Panc1 (cell line): ENCODE measurements around the gene RAB11FIP3.

Experiments used
- POLR2AphosphoS5 ChIP-seq: IDR thresholded peaks from 2 replicates; pipeline ENCODE4 v1.6.1; 2012; ENCODE audit warnings: mild to moderate bottlenecking, low read depth, low read length, moderate library complexity
- SIN3A ChIP-seq: IDR thresholded peaks from 2 replicates; pipeline ENCODE4 v1.6.1; 2012; ENCODE audit warnings: low read depth, mild to moderate bottlenecking, low read length, moderate library complexity, borderline replicate concordance; ENCODE audit not compliant: insufficient read depth
- TCF7L2 ChIP-seq: IDR thresholded peaks from 2 replicates; pipeline ENCODE4 v1.6.1; 2011; ENCODE audit warnings: mild to moderate bottlenecking, low read depth, low read length, inconsistent platforms
- TF ChIP-seq, protein P1 (sequence below): fragments of 450-650 bp; IDR thresholded peaks from 2 replicates; pipeline ENCODE4 v1.5.1; 2017; ENCODE audit warnings: mild to moderate bottlenecking
- TF ChIP-seq, protein P2 (sequence below), 2 experiments: IDR thresholded peaks; 2 replicates each; pipeline ENCODE4 v1.6.1; 2011 to 2012; ENCODE audit warnings: low read depth in 2 of 2, control low read depth in 1 of 2, low read length in 1 of 2, mild to moderate bottlenecking in 1 of 2, moderate library complexity in 1 of 2; ENCODE audit not compliant: insufficient read depth in 1 of 2

DNA sequence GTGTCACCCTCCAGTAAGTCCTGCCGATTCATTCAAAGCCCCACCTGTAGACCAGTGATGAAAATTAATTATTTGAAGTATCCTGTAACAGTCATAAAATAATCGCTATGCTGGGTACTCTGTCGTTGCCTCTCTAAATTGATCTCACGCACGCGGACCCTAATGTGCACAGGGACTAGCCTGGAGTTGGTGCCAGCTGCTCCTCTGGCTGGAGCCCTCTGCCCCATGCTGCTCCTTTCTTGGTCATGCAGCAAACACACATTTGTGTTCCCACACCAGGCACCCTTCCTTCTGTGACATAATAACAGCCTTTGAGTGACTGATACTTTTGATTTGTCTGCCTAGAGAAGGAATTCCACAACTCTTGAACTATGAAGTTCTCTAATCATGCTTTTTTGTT lies 16.0 kb downstream of the RAB11FIP3 start:
- TF ChIP-seq, protein P1, sequence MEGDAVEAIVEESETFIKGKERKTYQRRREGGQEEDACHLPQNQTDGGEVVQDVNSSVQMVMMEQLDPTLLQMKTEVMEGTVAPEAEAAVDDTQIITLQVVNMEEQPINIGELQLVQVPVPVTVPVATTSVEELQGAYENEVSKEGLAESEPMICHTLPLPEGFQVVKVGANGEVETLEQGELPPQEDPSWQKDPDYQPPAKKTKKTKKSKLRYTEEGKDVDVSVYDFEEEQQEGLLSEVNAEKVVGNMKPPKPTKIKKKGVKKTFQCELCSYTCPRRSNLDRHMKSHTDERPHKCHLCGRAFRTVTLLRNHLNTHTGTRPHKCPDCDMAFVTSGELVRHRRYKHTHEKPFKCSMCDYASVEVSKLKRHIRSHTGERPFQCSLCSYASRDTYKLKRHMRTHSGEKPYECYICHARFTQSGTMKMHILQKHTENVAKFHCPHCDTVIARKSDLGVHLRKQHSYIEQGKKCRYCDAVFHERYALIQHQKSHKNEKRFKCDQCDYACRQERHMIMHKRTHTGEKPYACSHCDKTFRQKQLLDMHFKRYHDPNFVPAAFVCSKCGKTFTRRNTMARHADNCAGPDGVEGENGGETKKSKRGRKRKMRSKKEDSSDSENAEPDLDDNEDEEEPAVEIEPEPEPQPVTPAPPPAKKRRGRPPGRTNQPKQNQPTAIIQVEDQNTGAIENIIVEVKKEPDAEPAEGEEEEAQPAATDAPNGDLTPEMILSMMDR = no peak
- TF ChIP-seq SIN3A (no peak), POLR2AphosphoS5 (no peak), TCF7L2 (no peak)
- TF ChIP-seq, protein P2, sequence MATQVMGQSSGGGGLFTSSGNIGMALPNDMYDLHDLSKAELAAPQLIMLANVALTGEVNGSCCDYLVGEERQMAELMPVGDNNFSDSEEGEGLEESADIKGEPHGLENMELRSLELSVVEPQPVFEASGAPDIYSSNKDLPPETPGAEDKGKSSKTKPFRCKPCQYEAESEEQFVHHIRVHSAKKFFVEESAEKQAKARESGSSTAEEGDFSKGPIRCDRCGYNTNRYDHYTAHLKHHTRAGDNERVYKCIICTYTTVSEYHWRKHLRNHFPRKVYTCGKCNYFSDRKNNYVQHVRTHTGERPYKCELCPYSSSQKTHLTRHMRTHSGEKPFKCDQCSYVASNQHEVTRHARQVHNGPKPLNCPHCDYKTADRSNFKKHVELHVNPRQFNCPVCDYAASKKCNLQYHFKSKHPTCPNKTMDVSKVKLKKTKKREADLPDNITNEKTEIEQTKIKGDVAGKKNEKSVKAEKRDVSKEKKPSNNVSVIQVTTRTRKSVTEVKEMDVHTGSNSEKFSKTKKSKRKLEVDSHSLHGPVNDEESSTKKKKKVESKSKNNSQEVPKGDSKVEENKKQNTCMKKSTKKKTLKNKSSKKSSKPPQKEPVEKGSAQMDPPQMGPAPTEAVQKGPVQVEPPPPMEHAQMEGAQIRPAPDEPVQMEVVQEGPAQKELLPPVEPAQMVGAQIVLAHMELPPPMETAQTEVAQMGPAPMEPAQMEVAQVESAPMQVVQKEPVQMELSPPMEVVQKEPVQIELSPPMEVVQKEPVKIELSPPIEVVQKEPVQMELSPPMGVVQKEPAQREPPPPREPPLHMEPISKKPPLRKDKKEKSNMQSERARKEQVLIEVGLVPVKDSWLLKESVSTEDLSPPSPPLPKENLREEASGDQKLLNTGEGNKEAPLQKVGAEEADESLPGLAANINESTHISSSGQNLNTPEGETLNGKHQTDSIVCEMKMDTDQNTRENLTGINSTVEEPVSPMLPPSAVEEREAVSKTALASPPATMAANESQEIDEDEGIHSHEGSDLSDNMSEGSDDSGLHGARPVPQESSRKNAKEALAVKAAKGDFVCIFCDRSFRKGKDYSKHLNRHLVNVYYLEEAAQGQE (IDR thresholded peaks at IDR 0.05; ENCODE audit: insufficient read depth in 1 of 2, low read depth in 2 of 2, low read length in 1 of 2) = no peak
